ENCODE data around the gene RNF44. TPM values are rescaled to one million over a fixed set of nuclear protein-coding genes. Genes with fewer than 3 reads are reported as not detected.

RNF44 gene
- total and polyA plus RNA-seq, 11 donors, result 9.2 to 35.7 (median 20.0) TPM

DNA sequence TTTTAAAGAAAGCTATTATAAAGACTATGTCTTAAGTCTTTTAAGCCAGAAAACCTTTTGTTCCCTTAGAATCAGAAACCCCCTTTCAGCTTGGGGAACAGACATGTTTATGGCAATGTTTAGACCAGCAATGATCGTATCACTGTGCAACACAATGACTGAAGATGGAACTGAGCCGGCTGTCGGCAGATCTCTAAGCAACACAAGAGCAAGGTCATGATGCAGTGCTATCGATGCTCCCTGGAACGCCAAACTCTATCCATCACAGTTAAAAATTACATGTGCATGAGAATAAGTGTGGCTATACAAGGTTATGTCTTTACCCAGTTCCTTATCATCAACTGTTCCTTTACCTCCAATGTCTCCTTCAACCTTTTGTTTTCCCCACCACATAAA is 1.8 kb upstream of the RNF44 start:
- DNase-seq (peak in 2 of 5 donors; percentile 2 to 7), ATAC-seq (no peak)
- TF ChIP-seq POLR2A (IDR thresholded peaks at IDR 0.05), result no peak
- H3K9me3 ChIP-seq, result no peaks in the 10 kb centered on the region
- peak overlapping the region in 3 of 12 donors; percentile 97 to 100 (median 99) for H3K27ac ChIP-seq
- intact Hi-C loops (cut with DNase I), result loop anchor here in 6 of 10 donors (5.0 to 10.0 kb wide), 6 partner anchors 92 to 466 kb away; partner anchors contain the start of genes FAF2 (in 4 of the 6), CLTB (in 2 of the 6), ARL10 (in 1 of the 6) and HIGD2A (in 1 of the 6)
- no peaks in the 10 kb centered on the region for H3K36me3 ChIP-seq
- H3K4me1 ChIP-seq, result peaks cover 15 to 71% (median 47%) of the 10 kb centered on the region in 12 donors
- H3K27me3 ChIP-seq, result no peaks in the 10 kb centered on the region
- WGBS, 4 donors, result 25 to 41% (median 29%) methylated on average over 5 of the region's 5 CpGs
- H3K4me3 ChIP-seq, result no peak overlapping the region

DNA sequence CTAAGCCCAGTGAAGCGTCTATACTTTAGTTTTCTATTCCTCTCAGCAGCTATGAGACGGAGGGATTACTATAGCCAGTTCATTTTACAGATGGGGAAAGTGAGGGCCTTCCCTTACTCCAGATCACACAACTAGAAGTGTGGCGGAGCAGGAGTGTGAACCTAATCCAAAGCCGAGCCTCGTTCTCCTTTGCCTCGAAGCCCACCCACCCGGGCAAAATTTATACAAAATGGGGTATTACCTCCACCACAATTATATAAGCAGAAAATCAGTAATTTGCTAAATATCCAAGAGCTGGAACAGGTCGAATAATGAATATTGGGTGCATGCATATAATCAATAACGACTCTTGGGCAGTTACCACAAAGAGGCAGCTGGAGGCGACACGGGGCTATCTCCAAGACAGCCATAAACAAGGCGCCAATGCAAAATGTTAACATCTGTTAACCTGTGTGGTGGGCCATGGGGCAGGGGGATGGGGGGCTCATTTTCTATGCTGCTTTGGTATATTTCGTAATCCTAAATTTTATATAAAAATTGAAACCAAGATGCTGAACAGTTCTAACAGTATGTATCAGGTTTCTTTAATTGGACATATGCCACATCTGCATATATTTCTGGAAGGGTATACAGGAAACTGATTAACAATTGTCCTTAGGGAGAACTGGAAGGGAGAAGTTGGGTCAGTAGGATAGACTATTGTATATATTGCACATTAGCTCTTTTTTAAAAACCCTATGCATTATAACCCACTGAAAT is 1.2 kb upstream of the RNF44 start:
- intact Hi-C loops (cut with DNase I), result loop anchor here in 6 of 10 donors (5.0 to 10.0 kb wide), 6 partner anchors 91 to 466 kb away; partner anchors contain the start of genes FAF2 (in 4 of the 6), CLTB (in 2 of the 6), ARL10 (in 1 of the 6) and HIGD2A (in 1 of the 6)
- Histone ChIP-seq H3K4me3 (peak overlapping the region in 10 of 12 donors; percentile 18 to 98 (median 78)), H3K9me3 (no peaks in the 10 kb centered on the region), H3K36me3 (no peaks in the 10 kb centered on the region), H3K4me1 (peaks cover 15 to 71% (median 52%) of the 10 kb centered on the region in 12 donors), H3K27me3 (no peaks in the 10 kb centered on the region), H3K27ac (peak overlapping the region in 11 of 12 donors; percentile 75 to 100 (median 96))
- TF ChIP-seq, protein P1, sequence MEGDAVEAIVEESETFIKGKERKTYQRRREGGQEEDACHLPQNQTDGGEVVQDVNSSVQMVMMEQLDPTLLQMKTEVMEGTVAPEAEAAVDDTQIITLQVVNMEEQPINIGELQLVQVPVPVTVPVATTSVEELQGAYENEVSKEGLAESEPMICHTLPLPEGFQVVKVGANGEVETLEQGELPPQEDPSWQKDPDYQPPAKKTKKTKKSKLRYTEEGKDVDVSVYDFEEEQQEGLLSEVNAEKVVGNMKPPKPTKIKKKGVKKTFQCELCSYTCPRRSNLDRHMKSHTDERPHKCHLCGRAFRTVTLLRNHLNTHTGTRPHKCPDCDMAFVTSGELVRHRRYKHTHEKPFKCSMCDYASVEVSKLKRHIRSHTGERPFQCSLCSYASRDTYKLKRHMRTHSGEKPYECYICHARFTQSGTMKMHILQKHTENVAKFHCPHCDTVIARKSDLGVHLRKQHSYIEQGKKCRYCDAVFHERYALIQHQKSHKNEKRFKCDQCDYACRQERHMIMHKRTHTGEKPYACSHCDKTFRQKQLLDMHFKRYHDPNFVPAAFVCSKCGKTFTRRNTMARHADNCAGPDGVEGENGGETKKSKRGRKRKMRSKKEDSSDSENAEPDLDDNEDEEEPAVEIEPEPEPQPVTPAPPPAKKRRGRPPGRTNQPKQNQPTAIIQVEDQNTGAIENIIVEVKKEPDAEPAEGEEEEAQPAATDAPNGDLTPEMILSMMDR (IDR thresholded peaks at IDR 0.05), result no peak
- TF ChIP-seq POLR2A (IDR thresholded peaks at IDR 0.05), result no peak
- 23 to 31% (median 27%) methylated on average over 12 to 13 of the region's 13 CpGs for WGBS, 4 donors
- DNase-seq (peak in 2 of 5 donors; percentile 20 to 26), ATAC-seq (no peak)

DNA sequence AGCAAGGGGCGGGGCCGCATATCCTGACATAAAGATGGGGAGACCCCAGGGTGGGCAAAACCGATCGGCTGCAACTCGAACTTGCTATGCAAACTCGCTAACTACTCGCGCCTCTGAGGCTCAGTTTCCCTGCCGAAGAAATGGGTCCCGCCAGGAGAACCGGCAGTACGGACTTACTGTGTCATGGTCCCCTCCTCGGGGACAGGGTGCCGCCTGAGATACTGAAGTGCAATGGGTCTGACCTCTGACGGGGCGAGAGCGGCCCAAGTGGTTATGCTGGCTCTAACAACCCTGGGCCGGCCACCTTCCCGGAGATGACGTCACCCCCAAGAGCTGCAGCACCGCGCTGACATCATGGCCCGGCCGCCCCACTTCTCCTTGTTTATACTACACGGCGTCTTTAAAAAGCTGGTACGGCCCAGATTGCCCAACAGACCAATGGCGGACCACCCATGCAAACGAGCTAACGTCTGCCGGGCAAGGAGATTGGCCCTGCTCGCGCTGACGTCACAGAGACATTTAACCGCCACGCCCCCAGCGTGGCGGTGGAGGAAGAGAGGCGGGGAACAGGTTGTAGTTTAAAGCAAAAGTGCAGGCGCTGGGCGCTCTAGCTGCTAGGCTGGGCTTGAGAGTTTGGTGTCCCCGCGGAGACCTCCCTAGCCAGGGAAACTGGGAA is 490 bp upstream of the RNF44 start:
- Histone ChIP-seq H3K36me3 (no peaks in the 10 kb centered on the region), H3K4me1 (peaks cover 15 to 78% (median 58%) of the 10 kb centered on the region in 12 donors), H3K9me3 (no peaks in the 10 kb centered on the region), H3K4me3 (peak overlapping the region; percentile 56 to 98 (median 88)), H3K27me3 (no peaks in the 10 kb centered on the region), H3K27ac (peak overlapping the region; percentile 92 to 100 (median 96))
- intact Hi-C loops (cut with DNase I), result loop anchor here in 6 of 10 donors (1.0 to 10.0 kb wide), 8 partner anchors 89 to 467 kb away; partner anchors contain the start of genes FAF2 (in 5 of the 6), CLTB (in 3 of the 6), ARL10 (in 1 of the 6) and HIGD2A (in 1 of the 6)
- ATAC-seq, result peak; percentile 89 to 93 (median 90)
- DNase-seq, result peak; percentile 99
- TF ChIP-seq POLR2A (IDR thresholded peaks at IDR 0.05), result peak in 1 of 2 donors; percentile 39
- TF ChIP-seq, protein P1 (IDR thresholded peaks at IDR 0.05), result no peak
- WGBS, 4 donors, result 0 to 1% (median 0%) methylated on average over 36 to 43 of the region's 43 CpGs

DNA sequence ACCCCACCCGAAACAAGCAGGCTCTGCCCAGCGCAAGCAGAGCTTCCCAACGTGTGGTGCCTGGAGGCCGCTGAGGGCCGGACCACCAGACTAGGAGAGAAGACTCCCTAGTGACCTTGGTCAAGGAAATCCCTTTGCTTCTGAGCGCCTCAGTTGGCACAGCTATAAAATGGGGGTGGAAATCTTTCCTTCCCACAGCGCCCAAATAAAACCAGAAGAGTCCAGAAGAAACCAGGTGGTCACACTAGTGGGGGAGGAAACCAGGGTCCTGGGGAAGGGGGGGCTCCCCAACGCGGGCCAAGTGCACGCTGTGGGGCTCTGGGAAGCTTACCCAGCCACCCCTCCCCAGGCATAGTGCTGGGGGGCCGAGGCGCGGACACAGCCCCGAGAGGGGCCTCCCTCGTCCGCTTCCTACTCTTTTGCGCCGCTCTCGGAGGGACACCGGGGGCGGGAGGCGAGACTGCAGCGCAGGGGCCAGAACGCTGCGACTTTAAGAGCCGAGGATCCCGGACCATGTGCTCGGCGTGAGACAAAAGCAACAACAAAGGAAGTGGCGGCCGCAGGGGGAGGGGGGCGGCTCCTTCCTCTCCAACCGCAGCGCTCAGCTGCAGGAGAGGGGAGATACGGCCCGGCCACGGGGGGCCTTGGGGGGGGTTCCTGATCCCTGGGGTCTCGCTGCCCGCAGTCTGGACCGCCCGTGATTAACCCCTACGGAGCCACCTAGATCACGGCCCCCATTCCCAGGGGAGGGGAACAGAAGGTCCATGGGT is 885 bp downstream of the RNF44 start:
- peak overlapping the region; percentile 92 to 100 (median 96) for H3K27ac ChIP-seq
- WGBS, 4 donors, result 0 to 2% (median 1%) methylated on average over 7 to 43 of the region's 43 CpGs
- ATAC-seq, result peak; percentile 14 to 56 (median 49)
- intact Hi-C loops (cut with DNase I), result loop anchor here in 6 of 10 donors (2.0 to 10.0 kb wide), 7 partner anchors 89 to 468 kb away; partner anchors contain the start of genes FAF2 (in 4 of the 6), CLTB (in 3 of the 6), ARL10 (in 1 of the 6) and HIGD2A (in 1 of the 6)
- TF ChIP-seq, protein P1 (IDR thresholded peaks at IDR 0.05), result no peak
- no peak for TF ChIP-seq POLR2A (IDR thresholded peaks at IDR 0.05)
- peak overlapping the region; percentile 56 to 98 (median 88) for H3K4me3 ChIP-seq
- H3K36me3 ChIP-seq, result peaks cover 0 to 10% (median 8%) of the 10 kb centered on the region in 9 donors
- H3K27me3 ChIP-seq, result no peaks in the 10 kb centered on the region
- DNase-seq, result peak; percentile 83 to 89 (median 88)
- H3K9me3 ChIP-seq, result no peaks in the 10 kb centered on the region
- H3K4me1 ChIP-seq, result peaks cover 15 to 78% (median 54%) of the 10 kb centered on the region in 12 donors

Measured in heart left ventricle (tissue), 16 donors.